DMS153 (cell line): ENCODE results near the gene BFSP1.

ENCODE experiments used
- DNase-seq: peaks from one replicate; lab custom pipeline; 2025; lab: John Stamatoyannopoulos, UW

The BFSP1 gene

DNA sequence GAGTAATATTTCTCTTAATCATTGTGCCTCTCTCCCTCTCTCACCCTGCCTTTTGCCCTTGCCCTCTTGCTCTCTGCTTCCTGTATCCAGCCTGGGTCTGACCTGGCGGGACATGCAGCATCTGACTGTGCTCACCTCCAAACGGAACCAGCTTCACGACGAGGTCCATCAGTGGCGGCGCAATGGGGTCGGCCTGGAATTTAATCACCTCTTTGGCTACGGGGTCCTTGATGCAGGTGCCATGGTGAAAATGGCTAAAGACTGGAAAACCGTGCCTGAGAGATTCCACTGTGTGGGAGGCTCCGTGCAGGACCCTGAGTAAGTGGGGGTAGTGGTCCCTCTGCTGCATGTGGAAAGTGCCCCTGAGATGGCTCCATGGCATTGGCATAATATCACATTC lies 65.9 kb downstream of the BFSP1 start:
- DNase-seq = no peak

DNA sequence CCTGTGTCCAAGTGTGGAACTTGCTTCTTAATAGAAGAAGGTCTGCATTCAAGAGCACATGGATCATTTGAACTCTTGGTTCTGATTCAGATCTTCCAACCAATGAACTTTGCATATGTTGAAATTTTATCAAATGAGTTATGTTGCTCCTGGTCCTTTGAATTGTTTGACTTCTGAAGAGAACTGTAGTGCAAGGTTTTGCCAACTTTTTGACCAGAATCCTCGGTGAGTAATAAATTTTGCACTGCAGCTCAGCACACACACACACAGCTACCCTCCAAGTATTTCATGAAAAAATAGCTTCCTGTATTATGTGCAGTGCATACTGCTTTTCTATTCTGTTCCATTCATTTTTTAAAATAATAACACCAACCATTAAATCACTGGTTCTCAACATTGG lies 67.5 kb downstream of the BFSP1 start:
- DNase-seq = no peak

DNA sequence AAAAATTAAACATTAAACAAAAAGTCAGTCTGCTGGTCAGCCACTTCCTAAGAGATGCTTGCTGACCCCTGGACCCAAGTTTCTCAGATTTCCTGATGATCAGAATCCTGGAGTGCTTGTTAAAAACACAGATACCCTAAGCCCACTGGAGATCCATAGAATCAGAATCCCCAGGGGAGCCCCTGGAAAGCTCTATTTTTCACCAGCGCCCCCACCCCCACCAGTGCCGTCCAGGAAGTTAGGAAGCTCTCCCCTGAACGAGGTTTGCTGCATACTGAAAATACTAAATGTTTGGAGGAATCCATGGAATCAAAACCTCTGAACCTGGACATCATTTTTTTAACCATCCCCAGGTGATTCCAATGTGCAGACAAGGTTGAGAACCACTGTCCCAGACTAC lies 69.2 kb downstream of the BFSP1 start:
- DNase-seq = no peak

DNA sequence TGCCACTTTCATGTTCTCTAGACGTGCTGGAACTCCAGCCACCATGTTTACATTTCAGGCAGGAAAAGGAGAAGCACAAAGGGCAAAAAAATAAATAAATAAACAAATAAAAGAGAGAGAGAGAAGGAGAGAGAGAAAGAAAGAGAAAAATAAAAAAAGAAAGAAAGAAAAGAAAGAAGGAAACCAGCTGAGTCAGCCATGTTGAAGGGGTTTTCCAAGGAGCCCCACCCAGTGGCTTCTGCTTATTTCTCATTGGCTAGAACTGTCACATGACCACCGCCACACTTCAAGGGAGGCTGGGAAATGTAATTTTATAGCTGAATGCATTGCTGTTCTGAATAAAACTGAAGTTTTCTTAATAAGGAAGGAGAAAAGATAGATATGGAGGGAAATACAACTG lies 71.1 kb downstream of the BFSP1 start:
- no peak for DNase-seq

DNA sequence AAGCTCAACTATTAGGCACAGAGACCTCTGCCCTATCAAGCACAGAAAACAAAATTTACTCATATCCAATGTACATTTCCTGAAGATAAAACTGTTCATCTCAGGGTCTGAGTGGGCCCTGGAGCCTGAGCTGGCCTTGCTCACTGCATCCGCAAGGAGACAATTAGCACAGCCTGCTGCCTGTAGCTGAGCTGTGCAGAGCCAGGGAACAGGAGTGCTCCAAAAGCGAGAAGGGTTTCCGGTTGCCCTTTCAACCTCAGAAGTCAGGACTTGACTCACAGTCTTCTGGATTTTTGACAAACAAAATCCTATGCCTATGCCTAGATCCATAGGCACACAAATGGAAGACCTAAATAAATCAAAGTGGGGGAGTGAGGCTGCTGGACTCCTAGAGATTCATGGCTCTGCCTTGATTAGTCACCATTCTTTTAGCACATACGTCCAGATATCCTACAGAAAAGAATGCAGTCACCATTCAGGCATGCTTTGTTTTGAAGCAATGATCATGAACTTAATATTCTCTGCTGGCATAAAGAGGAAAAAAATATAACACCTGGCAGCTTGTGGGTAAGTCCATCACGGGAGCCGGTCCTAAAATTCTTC lies 73.5 kb downstream of the BFSP1 start:
- DNase-seq = no peak

DNA sequence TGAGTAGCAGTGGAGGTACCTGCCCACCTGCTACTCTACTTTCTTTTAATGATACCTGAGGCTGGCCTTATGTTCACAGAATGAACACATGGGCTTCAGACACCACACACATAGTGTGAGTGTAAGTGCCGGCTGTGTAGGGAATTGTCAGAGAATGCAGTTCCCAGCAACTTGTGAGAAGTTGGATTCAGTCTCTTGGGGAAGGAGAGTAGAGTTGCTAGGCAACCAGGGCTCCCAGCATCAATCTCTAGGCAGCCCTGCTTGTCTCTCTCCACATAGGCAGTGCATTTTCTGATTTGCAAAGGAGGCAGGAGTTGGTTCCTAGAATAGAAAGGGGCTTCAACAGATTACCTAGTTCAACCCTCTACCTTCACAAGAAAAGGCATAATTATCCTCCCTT lies 74.1 kb downstream of the BFSP1 start:
- no peak for DNase-seq

DNA sequence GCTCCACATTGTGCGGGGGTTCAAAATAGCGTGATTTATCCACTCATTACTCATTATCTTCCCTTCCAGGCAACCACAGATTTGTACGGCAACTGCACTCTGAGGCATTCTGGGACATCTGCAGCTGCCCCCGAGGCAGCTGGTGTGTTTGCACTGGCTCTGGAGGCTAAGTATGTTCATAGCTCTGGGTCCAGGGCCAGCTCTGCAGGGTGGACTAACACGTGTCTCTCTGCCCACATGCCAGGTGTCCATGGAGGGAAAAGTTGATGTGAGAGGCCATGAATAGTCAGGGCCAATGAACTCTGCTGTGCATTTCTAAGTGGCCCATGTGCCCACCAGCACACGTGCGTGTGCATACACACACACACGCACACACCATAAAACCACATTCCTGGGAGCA lies 74.9 kb downstream of the BFSP1 start:
- DNase-seq = no peak

DNA sequence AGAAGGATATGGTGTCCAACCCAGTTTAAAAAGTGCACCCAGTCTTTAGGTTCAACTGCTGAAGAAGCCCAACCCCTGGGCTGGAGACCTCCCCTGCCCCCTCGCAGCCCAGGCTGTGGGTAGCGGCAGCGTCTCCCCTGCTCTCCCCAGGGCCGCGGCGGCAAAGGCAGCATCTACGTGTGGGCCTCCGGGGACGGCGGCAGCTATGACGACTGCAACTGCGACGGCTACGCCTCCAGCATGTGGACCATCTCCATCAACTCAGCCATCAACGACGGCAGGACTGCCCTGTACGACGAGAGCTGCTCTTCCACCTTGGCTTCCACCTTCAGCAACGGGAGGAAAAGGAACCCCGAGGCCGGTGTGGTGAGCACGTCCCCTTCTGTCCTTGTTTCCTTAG lies 77.6 kb downstream of the BFSP1 start:
- no peak for DNase-seq

DNA sequence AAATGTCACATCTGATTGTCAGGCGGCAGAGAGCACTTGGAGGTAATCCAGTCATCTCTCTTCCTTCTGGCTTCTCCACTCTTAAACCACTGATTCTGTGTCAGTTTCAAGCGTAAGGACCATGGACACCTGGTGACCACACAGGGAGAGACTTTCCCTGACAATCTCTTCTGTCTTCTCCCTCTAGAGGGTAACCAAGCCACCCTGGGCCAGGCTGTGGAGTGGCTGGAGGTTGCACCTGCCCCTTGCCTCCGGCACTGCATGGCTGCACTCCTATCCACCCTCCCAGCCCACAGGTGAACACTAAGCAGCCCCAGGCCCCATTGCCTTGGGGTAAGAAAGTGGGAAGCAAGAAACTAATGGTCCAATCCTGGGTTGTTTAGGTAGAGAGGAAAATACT lies 78.7 kb downstream of the BFSP1 start:
- no peak for DNase-seq

DNA sequence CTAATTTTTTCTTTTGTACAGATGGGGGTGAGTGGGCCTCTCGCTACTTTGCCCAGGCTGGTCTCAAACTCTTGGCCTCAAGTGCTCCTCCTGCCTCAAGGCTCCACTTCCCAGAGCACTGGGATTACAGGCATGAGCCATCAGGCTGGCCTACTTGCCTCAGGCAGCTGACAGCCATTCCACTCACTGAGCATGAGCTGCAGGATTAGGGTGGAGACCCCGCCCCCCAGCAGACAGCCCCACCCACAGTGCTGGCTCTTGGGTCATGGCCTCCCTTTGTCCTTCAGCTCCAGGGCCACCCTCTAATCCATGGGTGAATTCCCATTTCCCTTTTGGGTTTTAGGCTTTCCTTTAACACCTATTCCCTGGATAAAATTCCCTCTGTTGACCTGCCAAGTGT lies 82.1 kb downstream of the BFSP1 start:
- no peak for DNase-seq

DNA sequence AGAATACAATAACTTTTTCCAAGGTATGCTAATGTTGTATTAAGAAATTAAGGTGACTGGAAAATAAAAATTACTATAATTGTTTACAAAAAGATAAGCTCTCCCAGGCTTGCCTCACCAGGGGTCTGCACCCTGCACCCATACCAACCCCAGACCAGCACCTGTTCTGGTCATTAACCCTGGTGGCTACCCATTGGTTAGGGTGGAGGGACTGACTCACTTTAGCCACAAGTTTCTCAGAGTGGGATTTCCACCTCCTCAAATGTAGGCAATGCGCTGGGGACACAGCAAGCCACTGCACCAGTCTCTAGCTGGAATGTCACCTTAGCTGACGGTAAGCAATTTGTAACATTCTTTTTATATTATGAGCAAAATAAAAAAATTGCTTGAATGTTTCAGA lies 83.1 kb downstream of the BFSP1 start:
- no peak for DNase-seq

DNA sequence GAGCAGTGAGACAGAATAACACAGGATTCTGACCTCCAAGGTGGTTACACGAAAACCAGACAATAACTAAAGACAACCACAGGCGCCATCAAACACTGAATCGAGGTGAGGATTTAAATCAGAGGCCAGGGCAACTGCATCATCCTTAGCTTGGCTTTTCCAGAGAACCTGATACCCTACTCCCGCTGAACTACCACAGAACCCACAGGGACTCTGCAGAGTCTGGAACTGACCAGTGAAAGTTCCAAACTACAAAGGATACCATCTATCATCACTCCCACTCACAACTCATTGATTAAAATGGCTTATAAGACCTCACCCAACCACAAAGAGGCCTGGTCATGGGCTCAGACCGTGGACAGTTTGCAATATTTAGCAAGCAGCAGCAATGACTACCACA lies 85.0 kb downstream of the BFSP1 start:
- DNase-seq = no peak

DNA sequence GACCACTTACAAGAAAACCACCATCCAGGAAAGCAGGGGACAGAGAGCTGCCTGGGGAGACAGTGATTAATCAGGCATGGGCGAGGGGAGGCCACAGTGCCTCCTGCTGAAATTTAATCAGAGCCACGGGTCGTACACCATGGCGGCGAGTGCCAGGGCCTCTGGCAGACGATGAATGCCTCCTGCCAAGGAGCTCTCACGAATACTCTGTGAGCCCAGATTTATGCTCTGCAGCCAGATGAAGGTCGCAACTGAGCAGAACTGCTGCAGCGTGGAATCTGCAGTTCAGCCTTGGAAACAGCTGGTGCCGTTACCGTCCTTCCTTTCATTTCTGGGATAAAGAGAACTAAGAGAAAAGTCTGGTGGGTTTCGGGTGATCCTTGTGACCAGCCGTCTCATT lies 85.6 kb downstream of the BFSP1 start:
- DNase-seq = no peak

DNA sequence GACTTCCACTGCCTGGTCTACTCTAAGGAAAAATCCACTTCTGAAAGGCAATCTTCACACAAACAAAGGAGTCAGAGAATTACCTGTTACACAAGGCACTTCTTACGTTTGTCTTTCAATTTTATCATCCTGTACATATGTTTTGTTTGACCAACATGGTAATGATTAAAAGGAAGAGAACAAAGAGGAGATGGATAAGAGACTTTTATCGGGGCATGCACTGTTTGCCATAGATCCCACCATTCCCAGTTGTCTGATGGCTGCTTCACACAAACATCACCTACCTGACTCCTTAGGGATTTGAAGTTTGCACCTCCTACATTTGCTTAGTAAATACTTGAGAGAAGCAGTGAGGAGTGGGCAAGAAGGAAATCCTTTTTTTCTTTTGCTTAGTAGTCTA lies 87.1 kb downstream of the BFSP1 start:
- no peak for DNase-seq
